SK-N-SH (cell line): ENCODE data around the gene MAP1LC3B. TPM values are rescaled to one million over a fixed set of nuclear protein-coding genes. Genes with fewer than 3 reads are reported as not detected.

ENCODE experiments used
- CTCF ChIA-PET: fragments of 300-600, 350-600 bp; formaldehyde crosslinking; extraction: SDS; loops from one replicate; lab custom pipeline; 2021; lab: Yijun Ruan, JAX
- POLR2A ChIA-PET: fragments of 350-600 bp; sonication (Branson Sonifier 250); formaldehyde crosslinking; extraction: SDS; loops from one replicate; lab custom pipeline; 2020; ENCODE audit warnings: antibody characterized with exemption, inconsistent platforms; lab: Yijun Ruan, JAX
- DNase-seq: peaks from one replicate; pipeline ENCODE4 v3.0.0; 2012
- H2AFZ ChIP-seq: fragments of 200-600 bp; sonication (generic); 2 replicates; pipeline ENCODE4 v1.8.1; 2016; ENCODE audit warnings: antibody characterized with exemption, mild to moderate bottlenecking, low read depth
- H3F3A ChIP-seq: fragments of 200-600 bp; sonication (generic); replicated peaks from 2 replicates; pipeline ENCODE3; 2016; ENCODE audit warnings: antibody characterized with exemption, mild to moderate bottlenecking; ENCODE audit not compliant: insufficient read depth
- H3K27ac ChIP-seq, 2 experiments: fragments of 200-500 bp in 1 of 2; fragments of 200-600 bp in 1 of 2; sonication (Bioruptor generic) in 1 of 2; sonication (generic), shearing (Covaris generic) in 1 of 2; 2 replicates each; pipeline versions ENCODE4 v1.5.1 to v1.6.1; 2014 to 2016; ENCODE audit warnings: low read depth in 2 of 2, inconsistent platforms in 1 of 2, low read length in 1 of 2, mild to moderate bottlenecking in 1 of 2, mixed read lengths in 1 of 2
- H3K27me3 ChIP-seq: fragments of 200-600 bp; sonication (generic), shearing (Covaris generic); 2 replicates; pipeline ENCODE4 v1.6.1; 2016; ENCODE audit warnings: mixed run types; ENCODE audit not compliant: insufficient read depth
- H3K36me3 ChIP-seq, 2 experiments: fragments of 200-500 bp in 1 of 2; fragments of 200-600 bp in 1 of 2; sonication (Bioruptor generic) in 1 of 2; sonication (generic) in 1 of 2; replicated peaks in 1 of 2; 2 replicates each; pipeline versions ENCODE3 to v1.5.1; 2014 to 2016; ENCODE audit warnings: low read length in 1 of 2, mild to moderate bottlenecking in 1 of 2; ENCODE audit not compliant: insufficient read depth in 2 of 2, control insufficient read depth in 1 of 2
- H3K4me1 ChIP-seq, 2 experiments: fragments of 200-500 bp in 1 of 2; fragments of 200-600 bp in 1 of 2; sonication (Bioruptor generic) in 1 of 2; sonication (generic), shearing (Covaris generic) in 1 of 2; 2 replicates each; pipeline versions ENCODE4 v1.5.1 to v1.6.1; 2014 to 2016; ENCODE audit warnings: low read depth in 1 of 2, low read length in 1 of 2, mixed run types in 1 of 2; ENCODE audit not compliant: insufficient read depth in 2 of 2, control insufficient read depth in 1 of 2
- H3K4me2 ChIP-seq: fragments of 200-600 bp; sonication (generic), shearing (Covaris generic); 2 replicates; pipeline ENCODE4 v1.6.1; 2017; ENCODE audit warnings: mixed run types
- H3K4me3 ChIP-seq, 2 experiments: fragments of 200-500 bp in 1 of 2; fragments of 200-600 bp in 1 of 2; sonication (Bioruptor generic) in 1 of 2; sonication (generic), shearing (Covaris generic) in 1 of 2; 2 replicates each; pipeline versions ENCODE4 v1.5.1 to v1.8.1; 2014 to 2016; ENCODE audit warnings: low read depth in 2 of 2, inconsistent platforms in 1 of 2, low read length in 1 of 2, mild to moderate bottlenecking in 1 of 2, mixed read lengths in 1 of 2, moderate library complexity in 1 of 2
- H3K79me2 ChIP-seq: fragments of 200-600 bp; sonication (generic); 2 replicates; pipeline ENCODE4 v1.8.1; 2017; ENCODE audit warnings: mild to moderate bottlenecking; ENCODE audit not compliant: insufficient read depth
- H3K9ac ChIP-seq: fragments of 200-600 bp; sonication (generic); 2 replicates; pipeline ENCODE4 v1.6.1; 2017; ENCODE audit warnings: mixed run types
- H3K9me2 ChIP-seq: fragments of 200-600 bp; sonication (generic); 2 replicates; pipeline ENCODE4 v1.6.1; 2017; ENCODE audit warnings: mixed run types
- H3K9me3 ChIP-seq: fragments of 200-600 bp; sonication (generic); 2 replicates; pipeline ENCODE4 v1.6.1; 2017; ENCODE audit warnings: mixed run types, mild to moderate bottlenecking, moderate library complexity
- H4K20me1 ChIP-seq: fragments of 200-600 bp; sonication (generic); 2 replicates; pipeline ENCODE4 v1.6.1; 2017; ENCODE audit warnings: mild to moderate bottlenecking, mixed run types; ENCODE audit not compliant: insufficient read depth
- ELF1 ChIP-seq: IDR thresholded peaks from 2 replicates; pipeline ENCODE4 v1.4.0; 2012
- EP300 ChIP-seq, 2 experiments: IDR thresholded peaks; 2 replicates each; pipeline versions ENCODE4 v1.4.0 to v1.6.1; 2012; ENCODE audit warnings: borderline replicate concordance in 1 of 2, low read depth in 1 of 2, low read length in 1 of 2
- EZH2phosphoT487 ChIP-seq: fragments of 200-600 bp; sonication (generic); IDR thresholded peaks from 2 replicates; pipeline ENCODE4 v1.6.1; 2017; ENCODE audit warnings: low read depth, mixed run types, mild to moderate bottlenecking, antibody characterized with exemption, moderate library complexity, borderline replicate concordance
- FOXM1 ChIP-seq: IDR thresholded peaks from 2 replicates; pipeline ENCODE4 v1.4.0; 2012; ENCODE audit warnings: low read depth, mild to moderate bottlenecking
- GABPA ChIP-seq: IDR thresholded peaks from 2 replicates; pipeline ENCODE4 v1.4.0; 2012; ENCODE audit warnings: low read depth, mild to moderate bottlenecking
- MAX ChIP-seq: IDR thresholded peaks from 2 replicates; pipeline ENCODE4 v1.4.0; 2012; ENCODE audit warnings: low read depth
- NRF1 ChIP-seq: IDR thresholded peaks from 2 replicates; pipeline ENCODE4 v1.6.1; 2012; ENCODE audit warnings: low read depth, mild to moderate bottlenecking, low read length
- SIN3A ChIP-seq: IDR thresholded peaks from 2 replicates; pipeline ENCODE4 v1.6.1; 2012; ENCODE audit warnings: low read depth, mild to moderate bottlenecking, low read length, moderate library complexity, borderline replicate concordance
- TCF12 ChIP-seq: IDR thresholded peaks from 2 replicates; pipeline ENCODE4 v1.4.0; 2012
- TEAD4 ChIP-seq: IDR thresholded peaks from 2 replicates; pipeline ENCODE4 v1.4.0; 2012; ENCODE audit warnings: mild to moderate bottlenecking, borderline replicate concordance; ENCODE audit not compliant: insufficient read depth
- YY1 ChIP-seq: IDR thresholded peaks from 2 replicates; pipeline ENCODE4 v1.4.0; 2012; ENCODE audit warnings: low read depth, mild to moderate bottlenecking
- WGBS: methylation state at CpG from one replicate; pipeline ENCODE4 v1.1.6; 2017; ENCODE audit warnings: low lambda C conversion rate; 5-methylcytosine and 5-hydroxymethylcytosine counted together
- polyA plus RNA-seq, 3 experiments: library from polyadenylated mRNA; depleted of rRNA; stranded (reverse); fragments of >200 nt; gene quantifications; 2 replicates each; pipeline ENCODE4 v1.2.3, GENCODE V29; 2012
- TF ChIP-seq, protein P1 (sequence below): fragments of 200-600 bp; sonication (generic); IDR thresholded peaks from 2 replicates; pipeline ENCODE4 v1.6.1; 2017; ENCODE audit warnings: antibody characterized with exemption, mild to moderate bottlenecking, moderate library complexity
- TF ChIP-seq, protein P2 (sequence below): IDR thresholded peaks from 2 replicates; pipeline ENCODE4 v1.4.0; 2012; ENCODE audit warnings: low read depth, borderline replicate concordance
- TF ChIP-seq, protein P3 (sequence below): IDR thresholded peaks from 2 replicates; pipeline ENCODE4 v1.6.1; 2012; ENCODE audit warnings: mild to moderate bottlenecking, low read depth, low read length, moderate library complexity
- TF ChIP-seq, protein P4 (sequence below): IDR thresholded peaks from 2 replicates; pipeline ENCODE4; 2012

The MAP1LC3B gene
- polyA plus RNA-seq, 1 of the 3 experiments (the other 2 are of a cell fraction), result 33.7 TPM

DNA sequence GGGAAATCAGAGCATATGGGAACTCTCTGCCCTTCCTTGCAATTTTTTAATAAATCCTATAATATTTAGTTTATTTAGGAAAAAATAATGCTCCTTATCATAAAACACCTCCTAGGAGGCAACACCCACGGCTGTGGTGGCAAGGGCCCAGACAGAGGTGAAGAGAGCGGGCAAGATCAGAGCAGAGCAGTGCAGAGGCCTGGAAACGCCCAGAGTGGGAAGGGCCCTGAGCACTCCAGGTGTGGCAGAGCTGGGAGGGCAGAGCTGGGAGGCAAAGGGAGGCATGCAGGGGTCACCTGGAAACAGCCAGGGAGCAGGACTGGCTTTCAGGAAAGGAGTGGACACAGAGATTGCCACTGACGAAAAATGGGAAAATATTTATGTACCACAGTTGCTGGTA is 25.8 kb upstream of the MAP1LC3B start:
- no peaks in the 10 kb centered on the region for H3F3A ChIP-seq
- no peak overlapping the region for H2AFZ ChIP-seq
- peaks cover 7 to 16% of the 10 kb centered on the region in 2 experiments for H3K36me3 ChIP-seq
- no peak overlapping the region for H3K9ac ChIP-seq
- peaks cover 45% of the 10 kb centered on the region for H4K20me1 ChIP-seq
- H3K4me2 ChIP-seq, result no peak overlapping the region
- TF ChIP-seq EP300 (IDR thresholded peaks at IDR 0.05; ENCODE audit: borderline replicate concordance in 1 of 2, low read depth in 1 of 2, low read length in 1 of 2) (no peak), GABPA (no peak), MAX (no peak), ELF1 (no peak), NRF1 (no peak), SIN3A (no peak), YY1 (no peak)
- TF ChIP-seq, protein P1, sequence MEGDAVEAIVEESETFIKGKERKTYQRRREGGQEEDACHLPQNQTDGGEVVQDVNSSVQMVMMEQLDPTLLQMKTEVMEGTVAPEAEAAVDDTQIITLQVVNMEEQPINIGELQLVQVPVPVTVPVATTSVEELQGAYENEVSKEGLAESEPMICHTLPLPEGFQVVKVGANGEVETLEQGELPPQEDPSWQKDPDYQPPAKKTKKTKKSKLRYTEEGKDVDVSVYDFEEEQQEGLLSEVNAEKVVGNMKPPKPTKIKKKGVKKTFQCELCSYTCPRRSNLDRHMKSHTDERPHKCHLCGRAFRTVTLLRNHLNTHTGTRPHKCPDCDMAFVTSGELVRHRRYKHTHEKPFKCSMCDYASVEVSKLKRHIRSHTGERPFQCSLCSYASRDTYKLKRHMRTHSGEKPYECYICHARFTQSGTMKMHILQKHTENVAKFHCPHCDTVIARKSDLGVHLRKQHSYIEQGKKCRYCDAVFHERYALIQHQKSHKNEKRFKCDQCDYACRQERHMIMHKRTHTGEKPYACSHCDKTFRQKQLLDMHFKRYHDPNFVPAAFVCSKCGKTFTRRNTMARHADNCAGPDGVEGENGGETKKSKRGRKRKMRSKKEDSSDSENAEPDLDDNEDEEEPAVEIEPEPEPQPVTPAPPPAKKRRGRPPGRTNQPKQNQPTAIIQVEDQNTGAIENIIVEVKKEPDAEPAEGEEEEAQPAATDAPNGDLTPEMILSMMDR, result no peak
- TF ChIP-seq, protein P2, sequence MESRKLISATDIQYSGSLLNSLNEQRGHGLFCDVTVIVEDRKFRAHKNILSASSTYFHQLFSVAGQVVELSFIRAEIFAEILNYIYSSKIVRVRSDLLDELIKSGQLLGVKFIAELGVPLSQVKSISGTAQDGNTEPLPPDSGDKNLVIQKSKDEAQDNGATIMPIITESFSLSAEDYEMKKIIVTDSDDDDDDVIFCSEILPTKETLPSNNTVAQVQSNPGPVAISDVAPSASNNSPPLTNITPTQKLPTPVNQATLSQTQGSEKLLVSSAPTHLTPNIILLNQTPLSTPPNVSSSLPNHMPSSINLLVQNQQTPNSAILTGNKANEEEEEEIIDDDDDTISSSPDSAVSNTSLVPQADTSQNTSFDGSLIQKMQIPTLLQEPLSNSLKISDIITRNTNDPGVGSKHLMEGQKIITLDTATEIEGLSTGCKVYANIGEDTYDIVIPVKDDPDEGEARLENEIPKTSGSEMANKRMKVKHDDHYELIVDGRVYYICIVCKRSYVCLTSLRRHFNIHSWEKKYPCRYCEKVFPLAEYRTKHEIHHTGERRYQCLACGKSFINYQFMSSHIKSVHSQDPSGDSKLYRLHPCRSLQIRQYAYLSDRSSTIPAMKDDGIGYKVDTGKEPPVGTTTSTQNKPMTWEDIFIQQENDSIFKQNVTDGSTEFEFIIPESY, result no peak
- CTCF ChIA-PET, result no interaction called here
- H3K9me2 ChIP-seq, result no peaks in the 10 kb centered on the region
- H3K9me3 ChIP-seq, result no peaks in the 10 kb centered on the region
- POLR2A ChIA-PET, result interaction anchor here (2.2 kb wide), 1 partner anchor 18 kb away, joined by 10 read pairs; the partner anchor contains the start of gene FBXO31
- no peak overlapping the region for H3K4me3 ChIP-seq
- H3K4me1 ChIP-seq, result peaks cover 15 to 56% of the 10 kb centered on the region in 2 experiments; a peak in 2 of 4 replicates
- no peak for DNase-seq
- peaks cover 74% of the 10 kb centered on the region for H3K79me2 ChIP-seq
- 83% methylated on average over 4 of the region's 4 CpGs for WGBS
- no peaks in the 10 kb centered on the region for H3K27me3 ChIP-seq
- no peak overlapping the region; a peak in 1 of 4 replicates for H3K27ac ChIP-seq

DNA sequence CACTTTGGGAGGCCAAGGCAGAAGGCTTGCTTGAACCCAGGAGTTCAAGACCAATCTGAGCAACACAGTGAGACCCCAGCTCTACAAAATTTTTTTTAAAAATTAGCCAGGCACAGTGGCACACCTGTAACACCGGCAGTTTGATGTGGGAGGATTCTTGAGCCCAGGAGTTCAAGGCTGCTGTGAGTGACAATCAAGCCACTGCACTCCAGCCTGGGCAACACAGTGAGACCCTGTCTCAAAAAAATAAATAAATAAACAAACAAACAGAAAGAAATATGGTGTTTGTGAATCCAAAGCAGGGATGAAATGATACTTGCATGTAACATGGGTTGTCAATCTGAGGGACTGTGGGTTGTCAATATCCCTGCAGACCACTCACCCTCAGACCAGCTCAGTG is 25.2 kb upstream of the MAP1LC3B start:
- Histone ChIP-seq H3K27ac (peak overlapping the region in 1 of 2 experiments; percentile 59; a peak in 1 of 4 replicates), H3K27me3 (no peaks in the 10 kb centered on the region), H3K4me3 (no peak overlapping the region), H3K4me2 (no peak overlapping the region), H2AFZ (no peak overlapping the region), H3K9me2 (no peaks in the 10 kb centered on the region), H3K9ac (no peak overlapping the region), H3K4me1 (peaks cover 15 to 59% of the 10 kb centered on the region in 2 experiments; a peak in 2 of 4 replicates), H3K36me3 (peaks cover 1 to 12% of the 10 kb centered on the region in 2 experiments), H3K9me3 (no peaks in the 10 kb centered on the region), H3F3A (no peaks in the 10 kb centered on the region), H4K20me1 (peaks cover 48% of the 10 kb centered on the region), H3K79me2 (peaks cover 79% of the 10 kb centered on the region)
- no peak for DNase-seq
- 100% methylated on average over 1 of the region's 1 CpG for WGBS
- ChIA-PET CTCF (interaction anchor here (1.2 to 1.4 kb wide), 2 partner anchors 17 to 269 kb away, joined by 3 to 4 read pairs; partner anchors contain the start of gene FBXO31), POLR2A (interaction anchor here (0.6 to 2.2 kb wide), 2 partner anchors 17 to 410 kb away, joined by 6 to 10 read pairs; partner anchors contain the start of gene FBXO31)
- TF ChIP-seq GABPA (no peak), TEAD4 (no peak), NRF1 (no peak), FOXM1 (no peak), TCF12 (no peak), EZH2phosphoT487 (no peak)
- TF ChIP-seq, protein P3, sequence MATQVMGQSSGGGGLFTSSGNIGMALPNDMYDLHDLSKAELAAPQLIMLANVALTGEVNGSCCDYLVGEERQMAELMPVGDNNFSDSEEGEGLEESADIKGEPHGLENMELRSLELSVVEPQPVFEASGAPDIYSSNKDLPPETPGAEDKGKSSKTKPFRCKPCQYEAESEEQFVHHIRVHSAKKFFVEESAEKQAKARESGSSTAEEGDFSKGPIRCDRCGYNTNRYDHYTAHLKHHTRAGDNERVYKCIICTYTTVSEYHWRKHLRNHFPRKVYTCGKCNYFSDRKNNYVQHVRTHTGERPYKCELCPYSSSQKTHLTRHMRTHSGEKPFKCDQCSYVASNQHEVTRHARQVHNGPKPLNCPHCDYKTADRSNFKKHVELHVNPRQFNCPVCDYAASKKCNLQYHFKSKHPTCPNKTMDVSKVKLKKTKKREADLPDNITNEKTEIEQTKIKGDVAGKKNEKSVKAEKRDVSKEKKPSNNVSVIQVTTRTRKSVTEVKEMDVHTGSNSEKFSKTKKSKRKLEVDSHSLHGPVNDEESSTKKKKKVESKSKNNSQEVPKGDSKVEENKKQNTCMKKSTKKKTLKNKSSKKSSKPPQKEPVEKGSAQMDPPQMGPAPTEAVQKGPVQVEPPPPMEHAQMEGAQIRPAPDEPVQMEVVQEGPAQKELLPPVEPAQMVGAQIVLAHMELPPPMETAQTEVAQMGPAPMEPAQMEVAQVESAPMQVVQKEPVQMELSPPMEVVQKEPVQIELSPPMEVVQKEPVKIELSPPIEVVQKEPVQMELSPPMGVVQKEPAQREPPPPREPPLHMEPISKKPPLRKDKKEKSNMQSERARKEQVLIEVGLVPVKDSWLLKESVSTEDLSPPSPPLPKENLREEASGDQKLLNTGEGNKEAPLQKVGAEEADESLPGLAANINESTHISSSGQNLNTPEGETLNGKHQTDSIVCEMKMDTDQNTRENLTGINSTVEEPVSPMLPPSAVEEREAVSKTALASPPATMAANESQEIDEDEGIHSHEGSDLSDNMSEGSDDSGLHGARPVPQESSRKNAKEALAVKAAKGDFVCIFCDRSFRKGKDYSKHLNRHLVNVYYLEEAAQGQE, result no peak
- TF ChIP-seq, protein P1, result no peak
- TF ChIP-seq, protein P4, sequence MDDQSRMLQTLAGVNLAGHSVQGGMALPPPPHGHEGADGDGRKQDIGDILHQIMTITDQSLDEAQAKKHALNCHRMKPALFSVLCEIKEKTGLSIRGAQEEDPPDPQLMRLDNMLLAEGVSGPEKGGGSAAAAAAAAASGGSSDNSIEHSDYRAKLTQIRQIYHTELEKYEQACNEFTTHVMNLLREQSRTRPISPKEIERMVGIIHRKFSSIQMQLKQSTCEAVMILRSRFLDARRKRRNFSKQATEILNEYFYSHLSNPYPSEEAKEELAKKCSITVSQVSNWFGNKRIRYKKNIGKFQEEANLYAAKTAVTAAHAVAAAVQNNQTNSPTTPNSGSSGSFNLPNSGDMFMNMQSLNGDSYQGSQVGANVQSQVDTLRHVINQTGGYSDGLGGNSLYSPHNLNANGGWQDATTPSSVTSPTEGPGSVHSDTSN, result no peak
